Camera-type eye (tissue), 1 donor: ENCODE results near the gene MUC16. TPM values are rescaled to one million over a fixed set of nuclear protein-coding genes. Genes with fewer than 3 reads are reported as not detected.

Experiments used
- total RNA-seq: library from RNA; depleted of rRNA; stranded (reverse); fragments of >200 nt; gene quantifications from one replicate; pipeline ENCODE4 v1.2.3, GENCODE V29; 2014

MUC16 gene
- total RNA-seq: 10.1 TPM

GRCh38 chr19:9009935-9010651 is at the start of gene MUC16:
Gene MUC16 (minus strand): TSS chr19:9010409.

Other genes starting within 250 kb of the MUC16 start
- 54.4 TPM for gene ZNF558, start 178.1 kb downstream of the MUC16 start, total RNA-seq
- gene MBD3L1, start 178.0 kb downstream of the MUC16 start, total RNA-seq: not detected
- not detected for gene OR1M1, start 76.7 kb upstream of the MUC16 start, total RNA-seq
- not detected for gene OR7G2, start 97.1 kb upstream of the MUC16 start, total RNA-seq
- not detected for gene OR7G1, start 105.4 kb upstream of the MUC16 start, total RNA-seq
- gene OR7G3, start 116.5 kb upstream of the MUC16 start, total RNA-seq: not detected
- 27.0 TPM for gene ZNF317, start 130.0 kb upstream of the MUC16 start, total RNA-seq
- gene OR7D2, start 168.6 kb upstream of the MUC16 start, total RNA-seq: not detected
- not detected for gene OR7D4, start 209.2 kb upstream of the MUC16 start, total RNA-seq
- not detected for gene OR7E24, start 240.5 kb upstream of the MUC16 start, total RNA-seq